GM12892 (cell line): Measurements from ENCODE around the gene NAA60.
A peak's percentile ranks its signal among the peaks of the same experiment; 100 is the strongest.
"Not testable (repeated sequence)": the region's sequence is repeated elsewhere in the genome, so short reads cannot be mapped to it uniquely, and the experiment has no call there.

ENCODE experiments used
- DNase-seq: peaks from one replicate; pipeline ENCODE4 v3.0.0; 2011; ENCODE audit not compliant: insufficient read length
- FAIRE-seq: peaks from 2 replicates; lab custom pipeline; 2011; peaks lifted over from hg19 to GRCh38; lab: Jason Lieb, UNC
- POLR2A ChIP-seq: IDR thresholded peaks from 2 replicates; pipeline ENCODE4 v1.6.1; 2011; ENCODE audit warnings: low read depth, low read length, control low read depth
- POLR2AphosphoS5 ChIP-seq: IDR thresholded peaks from 2 replicates; pipeline ENCODE4 v1.6.1; 2011; ENCODE audit warnings: low read depth, low read length, control low read depth
- TAF1 ChIP-seq: IDR thresholded peaks from 2 replicates; pipeline ENCODE4 v1.6.1; 2011; ENCODE audit warnings: low read depth, mild to moderate bottlenecking, control low read depth, low read length, borderline replicate concordance

Gene NAA60

GRCh38 chr16:3523281-3523680 lies 79.8 kb downstream of the NAA60 start:
- no peak for DNase-seq
- no peak for FAIRE-seq
- TF ChIP-seq POLR2A = no peak
- TF ChIP-seq TAF1 = no peak
- no peak for TF ChIP-seq POLR2AphosphoS5

DNA sequence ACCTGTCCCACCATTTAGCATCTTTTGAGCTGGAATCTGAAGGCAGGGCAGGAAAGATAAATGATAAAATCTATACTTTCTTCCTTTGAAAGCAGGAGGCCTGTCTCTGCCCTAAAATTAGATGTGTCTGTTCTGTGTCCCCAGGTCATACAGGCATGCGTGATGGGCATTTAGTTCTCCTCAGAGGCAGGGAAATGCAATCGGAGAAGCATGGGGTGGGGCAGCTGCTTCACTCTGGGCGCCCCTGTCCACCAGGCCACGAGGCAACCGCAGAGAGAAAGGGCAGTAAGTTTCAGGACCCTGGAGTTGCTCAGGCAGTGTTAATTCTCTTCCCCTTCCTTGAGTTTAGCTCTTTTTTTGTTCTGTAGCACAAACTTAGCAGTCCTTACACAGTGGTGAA lies 82.5 kb downstream of the NAA60 start:
- FAIRE-seq (no peak), DNase-seq (no peak)
- TF ChIP-seq TAF1 (no peak), POLR2A (no peak), POLR2AphosphoS5 (no peak)

GRCh38 chr16:3527216-3527829 lies 83.8 kb downstream of the NAA60 start:
- not testable (repeated sequence) for DNase-seq
- FAIRE-seq = peak; percentile 57

- no peak for FAIRE-seq
- no peak for TF ChIP-seq POLR2AphosphoS5
- TF ChIP-seq POLR2A = no peak
- TF ChIP-seq TAF1 = no peak
Observed at GRCh38 chr16:3528406-3528805, 84.9 kb downstream of the NAA60 start.

DNA sequence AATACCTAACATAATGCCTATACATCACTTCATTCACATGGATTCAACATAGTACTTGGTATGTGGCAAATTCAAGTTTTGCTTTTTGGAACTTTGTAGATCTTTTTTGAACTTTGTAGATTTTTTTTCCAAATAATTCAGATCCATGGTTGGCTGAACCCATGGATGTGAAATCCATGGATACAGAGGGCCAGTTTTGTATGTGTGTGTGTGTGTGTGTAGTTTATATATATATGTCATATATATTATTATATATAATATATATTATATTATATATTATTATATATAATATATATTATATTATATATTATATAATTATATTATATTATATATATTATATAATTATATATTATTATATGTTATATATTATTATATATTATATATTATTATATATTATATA lies 85.7 kb downstream of the NAA60 start:
- DNase-seq (no peak), FAIRE-seq (peak; percentile 65)

More at GRCh38 chr16:3528406-3528805, 84.9 kb downstream of the NAA60 start:
- DNase-seq = no peak

DNA sequence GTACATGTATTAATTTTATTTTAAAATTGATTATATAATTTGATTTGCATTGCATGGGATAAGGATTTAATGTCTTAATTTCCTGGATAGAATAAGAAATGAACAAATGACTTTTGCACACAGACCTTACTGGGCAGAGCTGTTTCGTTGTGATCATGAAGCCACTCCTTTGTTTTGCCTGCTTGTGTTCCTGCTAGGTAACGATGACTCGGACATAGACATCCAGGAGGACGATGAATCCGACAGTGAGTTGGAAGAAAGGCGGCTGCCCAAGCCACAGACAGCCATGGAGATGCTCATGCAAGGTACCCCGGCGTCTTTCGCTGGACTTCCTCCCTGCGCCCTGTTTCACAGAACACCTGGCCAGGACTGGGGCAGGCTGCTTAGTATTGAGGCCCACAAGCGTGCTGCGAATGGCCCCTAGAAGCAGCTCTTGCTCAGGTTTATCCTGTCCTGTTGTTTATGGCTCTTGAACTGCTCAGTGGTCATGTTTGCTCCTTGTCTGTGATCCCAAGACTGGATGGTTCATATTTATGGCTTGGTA lies 87.0 kb downstream of the NAA60 start:
- TF ChIP-seq POLR2A (no peak), TAF1 (no peak), POLR2AphosphoS5 (no peak)
- FAIRE-seq (no peak), DNase-seq (no peak)

More for the DNA sequence above, 85.7 kb downstream of the NAA60 start:
- no peak for TF ChIP-seq TAF1
- no peak for TF ChIP-seq POLR2AphosphoS5
- TF ChIP-seq POLR2A = no peak

- no peak for TF ChIP-seq TAF1
- TF ChIP-seq POLR2A = no peak
- no peak for TF ChIP-seq POLR2AphosphoS5
- DNase-seq (no peak), FAIRE-seq (no peak)
Observed at GRCh38 chr16:3532741-3533140, 89.3 kb downstream of the NAA60 start.

DNA sequence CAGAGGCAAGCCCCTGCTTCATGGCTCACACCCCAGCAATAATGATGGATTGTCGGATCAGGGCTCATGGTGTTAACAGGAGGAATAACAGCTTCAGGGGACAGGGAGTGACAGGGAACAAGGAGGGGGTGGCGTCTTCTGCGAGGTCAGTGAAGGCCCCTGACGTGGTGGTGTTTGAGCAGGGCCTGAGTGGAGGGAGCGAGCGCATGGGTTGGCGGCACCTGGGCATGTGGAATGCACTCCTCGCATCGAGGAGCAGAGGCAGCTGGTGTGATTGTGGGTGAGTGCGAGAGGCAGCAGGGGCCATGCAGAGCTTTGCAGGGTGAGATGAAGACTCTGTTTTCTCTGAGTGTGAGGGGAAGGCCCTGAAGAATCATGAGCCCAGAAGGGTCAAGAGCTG lies 90.6 kb downstream of the NAA60 start:
- FAIRE-seq (no peak), DNase-seq (no peak)
- TF ChIP-seq POLR2A = no peak

- FAIRE-seq (no peak), DNase-seq (no peak)
- TF ChIP-seq POLR2AphosphoS5 (no peak), TAF1 (no peak), POLR2A (no peak)
Observed at GRCh38 chr16:3536271-3536731, 92.8 kb downstream of the NAA60 start.
